GM12878 (cell line): ENCODE data around the gene GJA9.
"Not testable (repeated sequence)": the region's sequence is repeated elsewhere in the genome, so short reads cannot be mapped to it uniquely, and the experiment has no call there.

Source experiments
- POLR2A ChIP-seq: IDR thresholded peaks from 2 replicates; pipeline ENCODE4 v1.6.1; 2011; ENCODE audit warnings: low read depth, mild to moderate bottlenecking, low read length
- TAF1 ChIP-seq: IDR thresholded peaks from 2 replicates; pipeline ENCODE4 v1.6.1; 2011; ENCODE audit warnings: mild to moderate bottlenecking, low read depth, low read length, borderline replicate concordance
- TF ChIP-seq, protein P1 (sequence below): fragments of 450-650 bp; IDR thresholded peaks from 2 replicates; pipeline ENCODE4 v1.6.1; 2016; ENCODE audit warnings: mild to moderate bottlenecking
- TF ChIP-seq, protein P2 (sequence below): fragments of 450-650 bp; formaldehyde crosslinking; IDR thresholded peaks from 2 replicates; pipeline ENCODE4 v1.4.0; 2022; ENCODE audit warnings: mild to moderate bottlenecking, moderate library complexity
- TF ChIP-seq, protein P3 (sequence below), 3 experiments: IDR thresholded peaks in 2 of 3; conservative IDR thresholded peaks in 1 of 3; 2 replicates each; pipeline ENCODE4 v1.5.1; 2011; ENCODE audit warnings: low read depth in 3 of 3, low read length in 3 of 3, mild to moderate bottlenecking in 3 of 3, control low read depth in 2 of 3, moderate library complexity in 2 of 3, inconsistent platforms in 1 of 3, mixed read lengths in 1 of 3; ENCODE audit not compliant: control insufficient read depth in 2 of 3, insufficient read depth in 1 of 3; ENCODE audit errors: extremely low read depth in 1 of 3
- TF ChIP-seq, protein P4 (sequence below): IDR thresholded peaks from 2 replicates; pipeline ENCODE4 v1.6.1; 2012; ENCODE audit warnings: mild to moderate bottlenecking, low read depth, low read length

DNA sequence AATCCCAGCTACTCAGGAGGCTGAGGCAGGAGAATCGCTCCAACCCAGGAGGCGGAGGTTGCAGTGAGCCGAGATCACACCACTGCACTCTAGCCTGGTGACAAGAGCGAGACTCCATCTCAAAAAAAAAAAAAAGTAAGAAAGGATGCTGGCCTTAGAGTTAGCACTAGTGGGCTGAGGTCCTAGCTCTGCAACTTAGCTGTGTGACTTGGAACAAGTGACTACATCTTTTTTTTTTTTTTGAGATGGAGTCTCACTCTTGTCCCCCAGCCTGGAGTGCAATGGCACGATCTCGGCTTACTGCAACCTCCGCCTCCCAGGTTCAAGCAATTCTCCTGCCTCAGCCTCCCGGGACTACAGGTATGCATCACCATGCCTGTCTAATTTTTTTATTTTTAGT, 33.5 kb upstream of the GJA9 start:
- TF ChIP-seq, protein P1, sequence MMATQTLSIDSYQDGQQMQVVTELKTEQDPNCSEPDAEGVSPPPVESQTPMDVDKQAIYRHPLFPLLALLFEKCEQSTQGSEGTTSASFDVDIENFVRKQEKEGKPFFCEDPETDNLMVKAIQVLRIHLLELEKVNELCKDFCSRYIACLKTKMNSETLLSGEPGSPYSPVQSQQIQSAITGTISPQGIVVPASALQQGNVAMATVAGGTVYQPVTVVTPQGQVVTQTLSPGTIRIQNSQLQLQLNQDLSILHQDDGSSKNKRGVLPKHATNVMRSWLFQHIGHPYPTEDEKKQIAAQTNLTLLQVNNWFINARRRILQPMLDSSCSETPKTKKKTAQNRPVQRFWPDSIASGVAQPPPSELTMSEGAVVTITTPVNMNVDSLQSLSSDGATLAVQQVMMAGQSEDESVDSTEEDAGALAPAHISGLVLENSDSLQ: not testable (repeated sequence)
- TF ChIP-seq, protein P2, sequence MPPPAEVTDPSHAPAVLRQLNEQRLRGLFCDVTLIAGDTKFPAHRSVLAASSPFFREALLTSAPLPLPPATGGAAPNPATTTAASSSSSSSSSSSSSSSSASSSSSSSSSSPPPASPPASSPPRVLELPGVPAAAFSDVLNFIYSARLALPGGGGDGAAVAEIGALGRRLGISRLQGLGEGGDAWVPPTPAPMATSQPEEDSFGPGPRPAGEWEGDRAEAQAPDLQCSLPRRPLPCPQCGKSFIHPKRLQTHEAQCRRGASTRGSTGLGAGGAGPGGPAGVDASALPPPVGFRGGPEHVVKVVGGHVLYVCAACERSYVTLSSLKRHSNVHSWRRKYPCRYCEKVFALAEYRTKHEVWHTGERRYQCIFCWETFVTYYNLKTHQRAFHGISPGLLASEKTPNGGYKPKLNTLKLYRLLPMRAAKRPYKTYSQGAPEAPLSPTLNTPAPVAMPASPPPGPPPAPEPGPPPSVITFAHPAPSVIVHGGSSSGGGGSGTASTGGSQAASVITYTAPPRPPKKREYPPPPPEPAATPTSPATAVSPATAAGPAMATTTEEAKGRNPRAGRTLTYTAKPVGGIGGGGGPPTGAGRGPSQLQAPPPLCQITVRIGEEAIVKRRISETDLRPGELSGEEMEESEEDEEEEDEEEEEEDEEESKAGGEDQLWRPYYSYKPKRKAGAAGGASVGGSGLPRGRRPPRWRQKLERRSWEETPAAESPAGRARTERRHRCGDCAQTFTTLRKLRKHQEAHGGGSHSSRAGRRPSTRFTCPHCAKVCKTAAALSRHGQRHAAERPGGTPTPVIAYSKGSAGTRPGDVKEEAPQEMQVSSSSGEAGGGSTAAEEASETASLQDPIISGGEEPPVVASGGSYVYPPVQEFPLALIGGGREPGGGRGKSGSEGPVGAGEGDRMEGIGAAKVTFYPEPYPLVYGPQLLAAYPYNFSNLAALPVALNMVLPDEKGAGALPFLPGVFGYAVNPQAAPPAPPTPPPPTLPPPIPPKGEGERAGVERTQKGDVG (CRISPR knock-in tag): not testable (repeated sequence)
- not testable (repeated sequence) for TF ChIP-seq TAF1, POLR2A
- TF ChIP-seq, protein P3, sequence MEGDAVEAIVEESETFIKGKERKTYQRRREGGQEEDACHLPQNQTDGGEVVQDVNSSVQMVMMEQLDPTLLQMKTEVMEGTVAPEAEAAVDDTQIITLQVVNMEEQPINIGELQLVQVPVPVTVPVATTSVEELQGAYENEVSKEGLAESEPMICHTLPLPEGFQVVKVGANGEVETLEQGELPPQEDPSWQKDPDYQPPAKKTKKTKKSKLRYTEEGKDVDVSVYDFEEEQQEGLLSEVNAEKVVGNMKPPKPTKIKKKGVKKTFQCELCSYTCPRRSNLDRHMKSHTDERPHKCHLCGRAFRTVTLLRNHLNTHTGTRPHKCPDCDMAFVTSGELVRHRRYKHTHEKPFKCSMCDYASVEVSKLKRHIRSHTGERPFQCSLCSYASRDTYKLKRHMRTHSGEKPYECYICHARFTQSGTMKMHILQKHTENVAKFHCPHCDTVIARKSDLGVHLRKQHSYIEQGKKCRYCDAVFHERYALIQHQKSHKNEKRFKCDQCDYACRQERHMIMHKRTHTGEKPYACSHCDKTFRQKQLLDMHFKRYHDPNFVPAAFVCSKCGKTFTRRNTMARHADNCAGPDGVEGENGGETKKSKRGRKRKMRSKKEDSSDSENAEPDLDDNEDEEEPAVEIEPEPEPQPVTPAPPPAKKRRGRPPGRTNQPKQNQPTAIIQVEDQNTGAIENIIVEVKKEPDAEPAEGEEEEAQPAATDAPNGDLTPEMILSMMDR (IDR thresholded peaks at IDR 0.05 in 2 of 3, conservative IDR thresholded peaks at IDR 0.05 in 1 of 3; ENCODE audit: control insufficient read depth in 2 of 3, extremely low read depth in 1 of 3, insufficient read depth in 1 of 3, low read depth in 3 of 3, low read length in 3 of 3): not testable (repeated sequence)
- TF ChIP-seq, protein P4, sequence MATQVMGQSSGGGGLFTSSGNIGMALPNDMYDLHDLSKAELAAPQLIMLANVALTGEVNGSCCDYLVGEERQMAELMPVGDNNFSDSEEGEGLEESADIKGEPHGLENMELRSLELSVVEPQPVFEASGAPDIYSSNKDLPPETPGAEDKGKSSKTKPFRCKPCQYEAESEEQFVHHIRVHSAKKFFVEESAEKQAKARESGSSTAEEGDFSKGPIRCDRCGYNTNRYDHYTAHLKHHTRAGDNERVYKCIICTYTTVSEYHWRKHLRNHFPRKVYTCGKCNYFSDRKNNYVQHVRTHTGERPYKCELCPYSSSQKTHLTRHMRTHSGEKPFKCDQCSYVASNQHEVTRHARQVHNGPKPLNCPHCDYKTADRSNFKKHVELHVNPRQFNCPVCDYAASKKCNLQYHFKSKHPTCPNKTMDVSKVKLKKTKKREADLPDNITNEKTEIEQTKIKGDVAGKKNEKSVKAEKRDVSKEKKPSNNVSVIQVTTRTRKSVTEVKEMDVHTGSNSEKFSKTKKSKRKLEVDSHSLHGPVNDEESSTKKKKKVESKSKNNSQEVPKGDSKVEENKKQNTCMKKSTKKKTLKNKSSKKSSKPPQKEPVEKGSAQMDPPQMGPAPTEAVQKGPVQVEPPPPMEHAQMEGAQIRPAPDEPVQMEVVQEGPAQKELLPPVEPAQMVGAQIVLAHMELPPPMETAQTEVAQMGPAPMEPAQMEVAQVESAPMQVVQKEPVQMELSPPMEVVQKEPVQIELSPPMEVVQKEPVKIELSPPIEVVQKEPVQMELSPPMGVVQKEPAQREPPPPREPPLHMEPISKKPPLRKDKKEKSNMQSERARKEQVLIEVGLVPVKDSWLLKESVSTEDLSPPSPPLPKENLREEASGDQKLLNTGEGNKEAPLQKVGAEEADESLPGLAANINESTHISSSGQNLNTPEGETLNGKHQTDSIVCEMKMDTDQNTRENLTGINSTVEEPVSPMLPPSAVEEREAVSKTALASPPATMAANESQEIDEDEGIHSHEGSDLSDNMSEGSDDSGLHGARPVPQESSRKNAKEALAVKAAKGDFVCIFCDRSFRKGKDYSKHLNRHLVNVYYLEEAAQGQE: not testable (repeated sequence)
